Measurements from ENCODE around the gene CROCC. TPM values are rescaled to one million over a fixed set of nuclear protein-coding genes. Genes with fewer than 3 reads are reported as not detected.

The CROCC gene
- total and polyA plus RNA-seq, 2 experiments from 2014 or later: 15.1 to 106 TPM

- H3K27me3 Mint-ChIP-seq (ENCODE audit: insufficient read depth, low read depth, poor library complexity): peaks cover 25% of the 10 kb centered on the region
- ATAC-seq (no peak), DNase-seq (ENCODE audit: low spot score) (no peak)
- no peak overlapping the region for H3K27ac Mint-ChIP-seq
- peaks cover 54% of the 10 kb centered on the region for H3K4me1 Mint-ChIP-seq
- H3K4me2 ChIP-seq: no peak overlapping the region
- no peaks in the 10 kb centered on the region for H3K27me3 ChIP-seq (ENCODE audit: insufficient read depth)
- no peak overlapping the region for H3K4me3 ChIP-seq
- H4K20me1 ChIP-seq (replicated peaks; ENCODE audit: insufficient read depth): peaks cover 13% of the 10 kb centered on the region
- H3K4me3 Mint-ChIP-seq: no peak overlapping the region
- H3K4me1 ChIP-seq (ENCODE audit: insufficient read depth): peaks cover 35% of the 10 kb centered on the region
- TF ChIP-seq REST (IDR thresholded peaks at IDR 0.05; ENCODE audit: unreplicated experiment): no peak
- TF ChIP-seq CREB1 (CRISPR knock-in tag; IDR thresholded peaks at IDR 0.05; ENCODE audit: low read depth): no peak
- no peak for TF ChIP-seq ZNF114 (CRISPR knock-in tag; IDR thresholded peaks at IDR 0.05)
- no peak for TF ChIP-seq ZNF331 (CRISPR knock-in tag; IDR thresholded peaks at IDR 0.05; ENCODE audit: low read depth)
- no peak for TF ChIP-seq JUNB (IDR thresholded peaks at IDR 0.05; ENCODE audit: unreplicated experiment)
- TF ChIP-seq EZH2 (IDR thresholded peaks at IDR 0.05; ENCODE audit: low read depth, unreplicated experiment): no peak
- TF ChIP-seq POLR2AphosphoS5 (IDR thresholded peaks at IDR 0.05; ENCODE audit: low read depth): no peak
- TF ChIP-seq STAT1 (IDR thresholded peaks at IDR 0.05; ENCODE audit: unreplicated experiment): no peak
- TF ChIP-seq, protein P1, sequence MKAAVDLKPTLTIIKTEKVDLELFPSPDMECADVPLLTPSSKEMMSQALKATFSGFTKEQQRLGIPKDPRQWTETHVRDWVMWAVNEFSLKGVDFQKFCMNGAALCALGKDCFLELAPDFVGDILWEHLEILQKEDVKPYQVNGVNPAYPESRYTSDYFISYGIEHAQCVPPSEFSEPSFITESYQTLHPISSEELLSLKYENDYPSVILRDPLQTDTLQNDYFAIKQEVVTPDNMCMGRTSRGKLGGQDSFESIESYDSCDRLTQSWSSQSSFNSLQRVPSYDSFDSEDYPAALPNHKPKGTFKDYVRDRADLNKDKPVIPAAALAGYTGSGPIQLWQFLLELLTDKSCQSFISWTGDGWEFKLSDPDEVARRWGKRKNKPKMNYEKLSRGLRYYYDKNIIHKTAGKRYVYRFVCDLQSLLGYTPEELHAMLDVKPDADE (IDR thresholded peaks at IDR 0.05): no peak
- TF ChIP-seq, protein P2, sequence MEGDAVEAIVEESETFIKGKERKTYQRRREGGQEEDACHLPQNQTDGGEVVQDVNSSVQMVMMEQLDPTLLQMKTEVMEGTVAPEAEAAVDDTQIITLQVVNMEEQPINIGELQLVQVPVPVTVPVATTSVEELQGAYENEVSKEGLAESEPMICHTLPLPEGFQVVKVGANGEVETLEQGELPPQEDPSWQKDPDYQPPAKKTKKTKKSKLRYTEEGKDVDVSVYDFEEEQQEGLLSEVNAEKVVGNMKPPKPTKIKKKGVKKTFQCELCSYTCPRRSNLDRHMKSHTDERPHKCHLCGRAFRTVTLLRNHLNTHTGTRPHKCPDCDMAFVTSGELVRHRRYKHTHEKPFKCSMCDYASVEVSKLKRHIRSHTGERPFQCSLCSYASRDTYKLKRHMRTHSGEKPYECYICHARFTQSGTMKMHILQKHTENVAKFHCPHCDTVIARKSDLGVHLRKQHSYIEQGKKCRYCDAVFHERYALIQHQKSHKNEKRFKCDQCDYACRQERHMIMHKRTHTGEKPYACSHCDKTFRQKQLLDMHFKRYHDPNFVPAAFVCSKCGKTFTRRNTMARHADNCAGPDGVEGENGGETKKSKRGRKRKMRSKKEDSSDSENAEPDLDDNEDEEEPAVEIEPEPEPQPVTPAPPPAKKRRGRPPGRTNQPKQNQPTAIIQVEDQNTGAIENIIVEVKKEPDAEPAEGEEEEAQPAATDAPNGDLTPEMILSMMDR (conservative IDR thresholded peaks at IDR 0.05; ENCODE audit: low read depth in 2 of 2): no peak
- no peak for TF ChIP-seq EZH2phosphoT487 (IDR thresholded peaks at IDR 0.05; ENCODE audit: unreplicated experiment)
- TF ChIP-seq, protein P3, sequence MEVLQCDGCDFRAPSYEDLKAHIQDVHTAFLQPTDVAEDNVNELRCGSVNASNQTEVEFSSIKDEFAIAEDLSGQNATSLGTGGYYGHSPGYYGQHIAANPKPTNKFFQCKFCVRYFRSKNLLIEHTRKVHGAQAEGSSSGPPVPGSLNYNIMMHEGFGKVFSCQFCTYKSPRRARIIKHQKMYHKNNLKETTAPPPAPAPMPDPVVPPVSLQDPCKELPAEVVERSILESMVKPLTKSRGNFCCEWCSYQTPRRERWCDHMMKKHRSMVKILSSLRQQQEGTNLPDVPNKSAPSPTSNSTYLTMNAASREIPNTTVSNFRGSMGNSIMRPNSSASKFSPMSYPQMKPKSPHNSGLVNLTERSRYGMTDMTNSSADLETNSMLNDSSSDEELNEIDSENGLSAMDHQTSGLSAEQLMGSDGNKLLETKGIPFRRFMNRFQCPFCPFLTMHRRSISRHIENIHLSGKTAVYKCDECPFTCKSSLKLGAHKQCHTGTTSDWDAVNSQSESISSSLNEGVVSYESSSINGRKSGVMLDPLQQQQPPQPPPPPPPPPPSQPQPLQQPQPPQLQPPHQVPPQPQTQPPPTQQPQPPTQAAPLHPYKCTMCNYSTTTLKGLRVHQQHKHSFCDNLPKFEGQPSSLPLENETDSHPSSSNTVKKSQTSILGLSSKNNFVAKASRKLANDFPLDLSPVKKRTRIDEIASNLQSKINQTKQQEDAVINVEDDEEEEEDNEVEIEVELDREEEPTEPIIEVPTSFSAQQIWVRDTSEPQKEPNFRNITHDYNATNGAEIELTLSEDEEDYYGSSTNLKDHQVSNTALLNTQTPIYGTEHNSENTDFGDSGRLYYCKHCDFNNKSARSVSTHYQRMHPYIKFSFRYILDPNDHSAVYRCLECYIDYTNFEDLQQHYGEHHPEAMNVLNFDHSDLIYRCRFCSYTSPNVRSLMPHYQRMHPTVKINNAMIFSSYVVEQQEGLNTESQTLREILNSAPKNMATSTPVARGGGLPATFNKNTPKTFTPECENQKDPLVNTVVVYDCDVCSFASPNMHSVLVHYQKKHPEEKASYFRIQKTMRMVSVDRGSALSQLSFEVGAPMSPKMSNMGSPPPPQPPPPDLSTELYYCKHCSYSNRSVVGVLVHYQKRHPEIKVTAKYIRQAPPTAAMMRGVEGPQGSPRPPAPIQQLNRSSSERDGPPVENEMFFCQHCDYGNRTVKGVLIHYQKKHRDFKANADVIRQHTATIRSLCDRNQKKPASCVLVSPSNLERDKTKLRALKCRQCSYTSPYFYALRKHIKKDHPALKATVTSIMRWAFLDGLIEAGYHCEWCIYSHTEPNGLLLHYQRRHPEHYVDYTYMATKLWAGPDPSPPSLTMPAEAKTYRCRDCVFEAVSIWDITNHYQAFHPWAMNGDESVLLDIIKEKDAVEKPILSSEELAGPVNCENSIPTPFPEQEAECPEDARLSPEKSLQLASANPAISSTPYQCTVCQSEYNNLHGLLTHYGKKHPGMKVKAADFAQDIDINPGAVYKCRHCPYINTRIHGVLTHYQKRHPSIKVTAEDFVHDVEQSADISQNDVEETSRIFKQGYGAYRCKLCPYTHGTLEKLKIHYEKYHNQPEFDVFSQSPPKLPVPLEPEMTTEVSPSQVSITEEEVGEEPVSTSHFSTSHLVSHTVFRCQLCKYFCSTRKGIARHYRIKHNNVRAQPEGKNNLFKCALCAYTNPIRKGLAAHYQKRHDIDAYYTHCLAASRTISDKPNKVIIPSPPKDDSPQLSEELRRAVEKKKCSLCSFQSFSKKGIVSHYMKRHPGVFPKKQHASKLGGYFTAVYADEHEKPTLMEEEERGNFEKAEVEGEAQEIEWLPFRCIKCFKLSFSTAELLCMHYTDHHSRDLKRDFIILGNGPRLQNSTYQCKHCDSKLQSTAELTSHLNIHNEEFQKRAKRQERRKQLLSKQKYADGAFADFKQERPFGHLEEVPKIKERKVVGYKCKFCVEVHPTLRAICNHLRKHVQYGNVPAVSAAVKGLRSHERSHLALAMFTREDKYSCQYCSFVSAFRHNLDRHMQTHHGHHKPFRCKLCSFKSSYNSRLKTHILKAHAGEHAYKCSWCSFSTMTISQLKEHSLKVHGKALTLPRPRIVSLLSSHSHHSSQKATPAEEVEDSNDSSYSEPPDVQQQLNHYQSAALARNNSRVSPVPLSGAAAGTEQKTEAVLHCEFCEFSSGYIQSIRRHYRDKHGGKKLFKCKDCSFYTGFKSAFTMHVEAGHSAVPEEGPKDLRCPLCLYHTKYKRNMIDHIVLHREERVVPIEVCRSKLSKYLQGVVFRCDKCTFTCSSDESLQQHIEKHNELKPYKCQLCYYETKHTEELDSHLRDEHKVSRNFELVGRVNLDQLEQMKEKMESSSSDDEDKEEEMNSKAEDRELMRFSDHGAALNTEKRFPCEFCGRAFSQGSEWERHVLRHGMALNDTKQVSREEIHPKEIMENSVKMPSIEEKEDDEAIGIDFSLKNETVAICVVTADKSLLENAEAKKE (CRISPR knock-in tag; IDR thresholded peaks at IDR 0.05): no peak
- H3K9me3 Mint-ChIP-seq: no peaks in the 10 kb centered on the region
- H3K9me2 ChIP-seq (ENCODE audit: insufficient read depth): no peaks in the 10 kb centered on the region
- no peak overlapping the region for H2AFZ ChIP-seq
- H3K27ac ChIP-seq (ENCODE audit: low read depth): no peak overlapping the region
- H3F3A ChIP-seq (replicated peaks; ENCODE audit: low read depth): peaks cover 13% of the 10 kb centered on the region; the same call in 1 of the 2 replicates
- peaks cover 3% of the 10 kb centered on the region; the same call in 2 of the 3 replicates for H3K36me3 Mint-ChIP-seq (ENCODE audit: low read depth)
- H3K36me3 ChIP-seq (ENCODE audit: insufficient read depth): no peaks in the 10 kb centered on the region; the same call in 1 of the 2 replicates
- H3K79me2 ChIP-seq (replicated peaks; ENCODE audit: insufficient read depth): peaks cover 9% of the 10 kb centered on the region
These were observed 88.0 kb downstream of the CROCC start for GRCh38 chr1:17009706-17010105.
